H1 (cell line): ENCODE data around the gene KLK8. TPM values are rescaled to one million over a fixed set of nuclear protein-coding genes. Genes with fewer than 3 reads are reported as not detected.

ENCODE experiments used
- CHD1 ChIP-seq: IDR thresholded peaks from 2 replicates; pipeline ENCODE4 v1.6.1; 2012; ENCODE audit warnings: low read depth, low read length, improper control_type of control experiment
- CHD7 ChIP-seq: fragments of 300-600 bp; sonication (generic); IDR thresholded peaks from 2 replicates; pipeline ENCODE4 v1.7.1; 2012; ENCODE audit warnings: low read length, moderate library complexity, mild to moderate bottlenecking, inconsistent platforms; ENCODE audit not compliant: insufficient replicate concordance
- SIRT6 ChIP-seq: IDR thresholded peaks from one replicate; pipeline ENCODE4 v1.7.1; 2012; ENCODE audit warnings: low read length, inconsistent platforms
- polyA plus RNA-seq, 7 experiments: library from polyadenylated mRNA; depleted of rRNA in 3 of 7; stranded (reverse) in 5 of 7; unstranded in 2 of 7; fragments of >200 nt in 5 of 7; fragments of 200-250 nt in 2 of 7; gene quantifications; 1 replicate in 5 of 7; 2 replicates in 1 of 7; 4 replicates in 1 of 7; pipeline versions ENCODE4 v1.2.1 to v1.2.3, GENCODE V29; 2011 to 2013; ENCODE audit warnings: missing spikeins in 2 of 7, mixed read lengths in 2 of 7
- total RNA-seq: library from RNA; stranded (reverse); fragmentation: NEBNext Ultra II Directional; extraction: Animal tissue kit (Norgen Biotek cat#: 25700); gene quantifications from 2 replicates; pipeline ENCODE4 v1.2.1, GENCODE V29; 2021

Gene KLK8
- total and polyA plus RNA-seq, 2 of the 8 experiments (the other 6 are each of a cell fraction or from before 2014, with no cell fraction given), result 2.9 to 3.6 TPM

DNA sequence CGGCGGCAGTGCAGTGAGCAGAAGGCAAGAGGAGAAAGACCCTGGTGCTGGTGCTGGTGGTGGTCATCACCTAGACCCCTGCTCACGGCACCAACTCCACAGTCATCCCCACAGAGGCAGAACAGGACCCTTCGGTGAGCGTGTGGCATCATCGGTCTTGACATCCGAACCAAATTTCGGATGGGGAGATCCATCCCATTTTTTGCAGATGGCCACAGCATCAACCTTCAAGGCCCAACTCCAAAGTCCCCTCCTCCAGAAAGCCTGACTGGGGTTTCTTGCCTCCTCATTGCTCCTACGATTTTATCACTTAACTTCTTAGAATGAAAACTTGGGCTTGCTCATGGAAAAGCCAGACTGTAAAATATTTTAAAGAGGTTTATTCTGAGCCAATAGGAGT is 42.1 kb upstream of the KLK8 start (continued):
- TF ChIP-seq CHD7 (no peak), CHD1 (no peak), SIRT6 (no peak)
